Measurements from ENCODE around the gene TMEM129.
A peak's percentile ranks its signal among the peaks of the same experiment; 100 is the strongest.

The TMEM129 gene

GRCh38 chr4:1732911-1733310 is 11.8 kb upstream of the TMEM129 start:
- TF ChIP-seq, protein P1, sequence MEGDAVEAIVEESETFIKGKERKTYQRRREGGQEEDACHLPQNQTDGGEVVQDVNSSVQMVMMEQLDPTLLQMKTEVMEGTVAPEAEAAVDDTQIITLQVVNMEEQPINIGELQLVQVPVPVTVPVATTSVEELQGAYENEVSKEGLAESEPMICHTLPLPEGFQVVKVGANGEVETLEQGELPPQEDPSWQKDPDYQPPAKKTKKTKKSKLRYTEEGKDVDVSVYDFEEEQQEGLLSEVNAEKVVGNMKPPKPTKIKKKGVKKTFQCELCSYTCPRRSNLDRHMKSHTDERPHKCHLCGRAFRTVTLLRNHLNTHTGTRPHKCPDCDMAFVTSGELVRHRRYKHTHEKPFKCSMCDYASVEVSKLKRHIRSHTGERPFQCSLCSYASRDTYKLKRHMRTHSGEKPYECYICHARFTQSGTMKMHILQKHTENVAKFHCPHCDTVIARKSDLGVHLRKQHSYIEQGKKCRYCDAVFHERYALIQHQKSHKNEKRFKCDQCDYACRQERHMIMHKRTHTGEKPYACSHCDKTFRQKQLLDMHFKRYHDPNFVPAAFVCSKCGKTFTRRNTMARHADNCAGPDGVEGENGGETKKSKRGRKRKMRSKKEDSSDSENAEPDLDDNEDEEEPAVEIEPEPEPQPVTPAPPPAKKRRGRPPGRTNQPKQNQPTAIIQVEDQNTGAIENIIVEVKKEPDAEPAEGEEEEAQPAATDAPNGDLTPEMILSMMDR (IDR thresholded peaks at IDR 0.05), result no peak
- H3K36me3 ChIP-seq, result peaks cover 99% of the 10 kb centered on the region
- H3K27me3 ChIP-seq, result no peaks in the 10 kb centered on the region
- H3K4me3 ChIP-seq (ENCODE audit: low read depth in 1 of 2, low read length in 1 of 2), result no peak overlapping the region
- peaks cover 1% of the 10 kb centered on the region for H3K9me3 ChIP-seq
- H3K27ac ChIP-seq, result no peak overlapping the region
- H3K4me1 ChIP-seq (ENCODE audit: control insufficient read depth in 1 of 2, insufficient read depth in 1 of 2, low read depth in 1 of 2, low read length in 1 of 2), result peaks cover 17 to 20% of the 10 kb centered on the region in 2 experiments

- peaks cover 85% of the 10 kb centered on the region for H3K36me3 ChIP-seq
Observed at GRCh38 chr4:1731180-1731579, 10.1 kb upstream of the TMEM129 start.

DNA sequence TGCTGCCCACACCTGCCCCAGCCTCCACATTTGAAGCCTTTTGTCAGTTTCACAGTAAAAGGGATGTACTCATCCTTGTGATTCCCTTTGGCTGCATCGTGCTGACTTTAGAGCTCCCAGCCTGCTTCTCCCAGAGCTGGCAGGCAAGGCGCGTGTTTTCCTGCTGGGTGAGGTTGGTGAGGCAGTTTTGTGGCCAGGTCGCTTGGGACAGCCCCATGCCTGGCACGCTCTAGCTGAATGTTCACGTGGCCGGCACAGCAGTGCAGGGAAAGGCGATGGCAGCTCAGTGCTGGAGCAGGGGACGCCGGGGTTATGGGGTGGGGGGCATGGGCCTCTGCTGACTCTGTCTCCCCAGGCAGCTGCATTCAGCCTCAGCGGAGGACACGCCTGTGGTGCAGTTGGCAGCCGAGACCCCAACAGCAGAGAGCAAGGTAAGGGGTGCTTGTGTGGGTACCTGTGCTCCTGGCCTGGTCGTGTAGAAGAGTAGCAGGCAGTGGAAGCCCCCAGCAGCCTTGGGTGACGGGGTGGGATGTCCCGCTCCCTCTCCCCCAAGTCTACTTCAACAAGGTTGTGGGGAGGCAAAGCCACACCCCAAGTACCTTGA is 9.5 kb upstream of the TMEM129 start:
- Histone ChIP-seq H3K4me3 (ENCODE audit: low read depth in 1 of 2, low read length in 1 of 2) (no peak overlapping the region), H3K36me3 (peaks cover 85% of the 10 kb centered on the region), H3K27me3 (no peaks in the 10 kb centered on the region), H3K27ac (no peak overlapping the region), H3K9me3 (no peaks in the 10 kb centered on the region), H3K4me1 (ENCODE audit: control insufficient read depth in 1 of 2, insufficient read depth in 1 of 2, low read depth in 1 of 2, low read length in 1 of 2) (peaks cover 40 to 43% of the 10 kb centered on the region in 2 experiments)
- TF ChIP-seq, protein P1 (IDR thresholded peaks at IDR 0.05), result no peak

More at GRCh38 chr4:1731180-1731579, 10.1 kb upstream of the TMEM129 start:
- Histone ChIP-seq H3K4me3 (ENCODE audit: low read depth in 1 of 2, low read length in 1 of 2) (no peak overlapping the region), H3K27ac (no peak overlapping the region), H3K27me3 (no peaks in the 10 kb centered on the region), H3K9me3 (no peaks in the 10 kb centered on the region), H3K4me1 (ENCODE audit: control insufficient read depth in 1 of 2, insufficient read depth in 1 of 2, low read depth in 1 of 2, low read length in 1 of 2) (peaks cover 35 to 37% of the 10 kb centered on the region in 2 experiments)
- TF ChIP-seq, protein P1 (IDR thresholded peaks at IDR 0.05), result no peak

GRCh38 chr4:1728061-1728980 is 7.2 kb upstream of the TMEM129 start:
- peak overlapping the region; percentile 98 for H3K27ac ChIP-seq

More at GRCh38 chr4:1728061-1728980, 7.2 kb upstream of the TMEM129 start:
- peaks cover 66% of the 10 kb centered on the region for H3K36me3 ChIP-seq
- no peaks in the 10 kb centered on the region for H3K9me3 ChIP-seq
- H3K4me3 ChIP-seq (ENCODE audit: low read depth in 1 of 2, low read length in 1 of 2), result peak overlapping the region; percentile 57 to 82
- no peaks in the 10 kb centered on the region for H3K27me3 ChIP-seq
- TF ChIP-seq, protein P1 (IDR thresholded peaks at IDR 0.05), result no peak
- peaks cover 63 to 66% of the 10 kb centered on the region in 2 experiments for H3K4me1 ChIP-seq (ENCODE audit: control insufficient read depth in 1 of 2, insufficient read depth in 1 of 2, low read depth in 1 of 2, low read length in 1 of 2)

Data from neutrophil (primary cell).